Stimulated activated CD8-positive, alpha-beta memory T cell treated with anti-CD3 and anti-CD28 coated beads, Interleukin-2, amount 100 ng/mL, for 1 hour (primary cell): Measurements from ENCODE around the gene ITPRID1.

Experiments
- DNase-seq, 2 donors: peaks; one replicate each; pipeline ENCODE4 v3.0.0-alpha.2; 2020; ENCODE audit warnings: low read depth in 2 of 2

ITPRID1 gene

DNA sequence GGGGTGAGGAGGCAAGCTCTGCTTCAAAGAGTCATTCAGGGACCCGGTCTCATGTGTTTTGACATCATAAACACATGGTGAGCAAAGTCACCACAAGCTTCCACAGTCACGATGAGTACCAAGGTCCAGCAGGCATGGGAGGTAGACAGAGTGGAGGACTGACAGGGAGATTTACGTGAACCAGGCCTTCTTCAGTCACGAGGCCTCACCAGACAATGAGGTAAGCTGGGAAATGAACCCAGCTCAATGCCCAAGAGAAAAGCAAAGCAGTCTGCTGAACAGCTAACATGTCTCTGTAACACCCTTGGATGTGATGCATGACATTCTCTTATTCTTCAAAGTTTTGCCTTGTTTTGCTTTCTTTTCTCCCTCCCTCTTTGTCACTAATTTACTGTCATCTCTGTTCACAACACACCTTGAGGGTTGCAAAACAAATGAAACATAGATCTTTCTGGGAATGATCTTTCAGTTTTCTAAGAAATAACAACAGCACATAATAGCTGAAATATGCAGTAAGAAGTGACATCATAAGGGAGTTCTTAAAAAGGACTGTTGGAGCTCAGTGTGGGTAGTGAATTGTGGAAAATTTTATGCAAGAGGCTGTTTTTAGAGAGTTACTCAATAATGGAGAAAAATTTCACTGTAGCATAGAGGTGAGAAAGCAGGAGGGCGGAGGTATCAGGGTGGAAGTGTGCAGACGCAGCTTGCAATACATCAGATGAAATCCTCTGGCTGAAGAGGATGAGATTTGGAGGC is 182.1 kb downstream of the ITPRID1 start:
- no peak for DNase-seq

DNA sequence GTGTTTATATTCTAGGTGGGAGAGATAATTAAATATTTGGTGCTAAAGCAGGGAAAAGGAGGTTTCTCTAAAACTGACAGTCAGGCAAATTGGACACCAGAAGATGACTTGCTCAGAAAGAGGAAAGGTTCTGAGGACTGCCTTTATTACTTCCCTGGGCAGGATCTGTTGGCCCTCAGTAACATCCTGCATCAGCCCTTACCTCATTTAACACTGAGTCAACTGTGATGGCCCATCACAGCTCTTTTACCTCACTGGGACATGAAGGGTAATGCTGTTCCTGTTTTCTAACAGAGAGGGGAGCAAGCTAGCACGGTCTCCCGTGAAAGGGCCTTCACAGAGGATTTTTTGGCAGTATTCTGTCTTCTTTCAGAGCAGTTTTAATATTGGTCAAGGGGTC is 185.2 kb downstream of the ITPRID1 start:
- no peak for DNase-seq

DNA sequence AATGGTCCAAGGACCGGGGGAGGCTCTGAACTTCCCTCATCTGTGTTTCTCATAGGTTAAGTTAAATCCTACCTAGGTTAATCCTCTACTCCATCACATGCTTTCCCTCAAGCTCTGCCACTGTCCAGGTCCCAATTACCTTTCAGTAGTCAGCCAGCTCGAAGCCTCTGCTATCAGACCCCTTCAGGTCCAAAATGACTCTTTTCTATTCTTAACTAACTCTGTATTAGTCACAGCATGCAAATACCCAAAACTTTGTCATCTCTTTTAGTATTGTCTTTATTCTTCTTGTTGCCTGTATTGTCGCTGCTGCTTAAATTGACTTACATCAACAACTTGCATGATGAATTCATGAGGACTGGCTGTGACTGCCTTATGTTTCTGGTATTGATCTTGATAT is 188.5 kb downstream of the ITPRID1 start:
- no peak for DNase-seq

DNA sequence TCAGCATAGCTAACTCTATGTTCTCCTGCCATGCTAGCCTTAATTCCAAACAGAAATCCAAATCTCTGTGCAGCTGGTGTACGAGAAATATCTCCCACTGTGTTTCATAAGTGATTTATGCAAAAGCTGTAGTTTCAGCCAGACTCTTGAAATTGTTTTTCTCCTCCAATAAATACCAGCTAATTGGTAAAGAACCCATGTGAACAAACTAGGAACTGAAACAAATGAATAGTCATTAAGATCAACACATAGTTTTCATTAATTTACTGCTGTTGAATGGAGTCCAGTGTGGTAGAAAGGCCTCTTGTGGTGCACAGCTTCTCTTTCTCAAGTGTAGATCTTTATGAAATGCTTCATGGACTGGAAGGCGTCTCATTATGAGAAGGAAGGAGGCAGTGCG is 191.5 kb downstream of the ITPRID1 start:
- no peak for DNase-seq

DNA sequence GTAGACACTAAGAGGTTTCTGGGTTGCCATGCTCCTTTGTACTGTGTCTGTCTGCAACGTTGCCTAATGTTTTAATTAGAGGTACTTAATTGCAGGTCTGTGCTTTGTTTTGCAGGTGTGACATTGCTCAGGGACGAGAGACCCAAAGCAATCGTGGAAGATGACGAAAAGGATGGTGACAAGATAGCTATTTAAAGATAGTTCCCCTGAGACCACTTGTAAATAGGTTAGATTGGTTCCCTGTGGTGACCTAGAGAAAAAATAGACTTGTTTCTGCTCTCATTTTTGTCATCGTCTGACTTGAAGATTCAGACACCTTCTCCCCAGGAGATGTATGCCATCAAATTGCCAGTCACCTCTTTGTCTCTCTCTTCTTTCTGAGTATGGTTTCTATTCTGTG is 193.2 kb downstream of the ITPRID1 start:
- DNase-seq, result no peak
